ENCODE results near the gene DGCR6L.
A peak's percentile ranks its signal among the peaks of the same experiment; 100 is the strongest.
"Not testable (repeated sequence)": the region's sequence is repeated elsewhere in the genome, so short reads cannot be mapped to it uniquely, and the experiment has no call there.

DGCR6L gene

DNA sequence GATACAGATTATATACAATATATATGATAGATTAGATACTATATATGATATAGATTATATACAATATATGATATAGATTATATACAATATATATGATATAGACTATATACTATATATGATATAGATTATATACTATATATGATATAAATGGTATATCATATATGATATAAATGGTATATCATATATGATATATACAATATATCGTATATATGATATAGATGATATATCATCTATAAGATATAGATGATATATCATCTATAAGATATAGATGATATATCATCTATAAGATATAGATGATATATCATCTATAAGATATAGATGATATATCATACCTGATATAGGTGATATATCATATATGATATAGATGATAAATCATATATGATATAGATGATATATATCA lies 16.7 kb upstream of the DGCR6L start:
- DNase-seq = not testable (repeated sequence)

DNA sequence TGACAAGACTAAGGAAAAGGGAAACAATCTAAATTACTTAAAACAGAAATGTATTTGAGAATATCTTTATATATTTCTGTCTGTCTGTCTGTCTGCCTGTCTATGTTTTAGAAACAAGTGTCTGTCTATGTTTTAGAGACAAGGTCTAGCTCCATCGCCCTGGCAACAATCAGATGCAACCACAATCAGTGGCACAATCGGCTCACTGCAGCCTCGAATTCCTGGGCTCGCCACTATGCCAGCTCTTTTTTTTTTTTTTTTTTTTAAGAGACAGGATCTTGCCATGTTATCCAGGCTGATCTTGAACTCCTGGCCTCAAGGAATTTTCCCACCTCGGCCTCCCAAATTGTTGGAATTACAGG lies 8.7 kb upstream of the DGCR6L start:
- not testable (repeated sequence) for DNase-seq

GRCh38 chr22:20325996-20326395 lies 6.1 kb upstream of the DGCR6L start:
- DNase-seq = not testable (repeated sequence)

- no peak for DNase-seq
Observed at GRCh38 chr22:20324139-20324516, 4.3 kb upstream of the DGCR6L start.

- peak; percentile 1 for DNase-seq
Observed at GRCh38 chr22:20321552-20322211, 1.8 kb upstream of the DGCR6L start.

GRCh38 chr22:20320659-20321551 lies 1.0 kb upstream of the DGCR6L start:
- peak; percentile 0 for DNase-seq

GRCh38 chr22:20319041-20319744 lies 667 bp downstream of the DGCR6L start:
- DNase-seq = no peak

DNA sequence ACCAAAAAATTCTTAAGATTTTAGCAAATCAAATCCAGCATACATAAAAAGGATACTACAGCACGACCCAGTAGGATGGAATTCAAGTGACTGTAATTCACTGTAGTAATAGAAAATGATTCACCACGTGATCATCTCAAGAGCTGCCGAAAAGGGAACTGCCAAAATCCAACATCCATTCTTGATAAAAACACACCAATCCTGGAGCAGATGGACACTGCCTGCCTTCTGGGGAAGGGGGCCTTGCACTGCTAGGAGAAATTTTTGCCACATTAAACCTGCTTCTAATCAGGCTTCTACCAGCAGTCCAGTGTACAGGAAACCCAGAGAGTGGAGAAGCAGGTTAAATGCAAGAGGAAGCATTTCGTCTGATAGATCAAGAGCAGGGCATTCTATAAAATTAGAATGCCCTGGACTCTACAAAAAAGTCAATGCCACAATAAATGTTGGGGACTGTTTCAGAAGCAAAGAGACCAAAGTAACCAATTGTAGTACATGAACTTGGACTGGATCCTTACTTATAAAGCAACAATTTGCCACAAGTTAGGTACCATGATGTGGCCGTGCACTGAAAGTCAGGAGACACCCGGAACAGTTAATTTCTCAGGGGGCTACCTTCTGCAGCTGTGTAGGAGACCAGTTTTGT lies 1.7 kb downstream of the DGCR6L start:
- not testable (repeated sequence) for DNase-seq

DNA sequence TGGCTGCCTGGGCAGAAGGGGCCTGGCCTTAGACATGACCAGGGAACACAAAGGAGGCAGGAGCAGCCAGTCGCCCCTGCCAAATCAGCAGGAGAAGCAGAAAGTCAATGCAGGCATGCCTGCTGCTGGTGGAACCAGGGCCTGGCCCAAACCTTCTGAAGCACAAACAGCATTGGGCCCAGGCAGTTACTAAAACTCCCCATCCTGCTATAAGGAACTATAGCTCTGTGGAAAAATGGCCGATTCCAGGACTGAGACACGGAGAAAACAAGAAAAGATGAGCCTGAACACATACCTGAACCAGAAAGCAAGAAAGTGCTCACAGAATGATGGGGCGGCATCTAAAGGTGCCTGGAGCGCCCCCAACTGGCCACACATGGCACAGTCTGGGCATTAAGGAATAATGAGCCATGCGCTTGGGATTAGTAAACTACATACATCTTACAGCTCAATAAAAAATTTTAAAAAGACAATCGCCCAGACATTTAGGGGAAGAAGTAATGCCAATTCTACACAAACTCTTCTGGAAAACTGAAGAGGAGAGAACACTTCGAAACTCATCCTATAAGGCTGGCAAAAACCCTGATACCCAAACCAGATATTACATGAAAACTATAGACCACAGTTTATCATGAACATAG lies 2.3 kb downstream of the DGCR6L start:
- DNase-seq = peak; percentile 0

DNA sequence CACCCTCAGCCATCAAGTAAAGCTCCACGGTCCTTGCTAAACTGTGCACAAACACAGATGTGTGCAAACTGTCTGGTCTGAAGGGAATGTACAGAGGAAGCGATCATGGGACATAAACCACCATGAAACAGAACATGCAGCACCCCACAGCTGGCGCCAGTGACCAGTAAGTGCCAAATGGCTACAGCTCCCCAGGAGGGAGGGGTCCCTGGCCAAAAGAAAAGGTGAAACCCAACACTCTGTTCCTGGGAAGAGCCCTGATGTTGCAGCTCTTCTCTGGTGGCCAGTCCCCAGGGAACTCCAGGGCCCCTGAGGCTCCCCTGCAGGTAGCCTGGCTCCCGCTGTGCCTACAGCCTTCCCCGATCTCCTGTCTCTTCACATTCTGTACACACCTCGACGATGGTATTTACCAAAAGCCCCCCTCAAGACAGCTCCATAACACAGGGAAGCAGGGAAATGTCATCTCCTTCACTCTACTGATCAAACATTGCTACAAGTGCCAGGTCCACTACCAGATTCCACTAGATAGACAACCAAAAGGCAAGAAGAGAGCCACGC lies 2.9 kb downstream of the DGCR6L start:
- DNase-seq = peak; percentile 1

DNA sequence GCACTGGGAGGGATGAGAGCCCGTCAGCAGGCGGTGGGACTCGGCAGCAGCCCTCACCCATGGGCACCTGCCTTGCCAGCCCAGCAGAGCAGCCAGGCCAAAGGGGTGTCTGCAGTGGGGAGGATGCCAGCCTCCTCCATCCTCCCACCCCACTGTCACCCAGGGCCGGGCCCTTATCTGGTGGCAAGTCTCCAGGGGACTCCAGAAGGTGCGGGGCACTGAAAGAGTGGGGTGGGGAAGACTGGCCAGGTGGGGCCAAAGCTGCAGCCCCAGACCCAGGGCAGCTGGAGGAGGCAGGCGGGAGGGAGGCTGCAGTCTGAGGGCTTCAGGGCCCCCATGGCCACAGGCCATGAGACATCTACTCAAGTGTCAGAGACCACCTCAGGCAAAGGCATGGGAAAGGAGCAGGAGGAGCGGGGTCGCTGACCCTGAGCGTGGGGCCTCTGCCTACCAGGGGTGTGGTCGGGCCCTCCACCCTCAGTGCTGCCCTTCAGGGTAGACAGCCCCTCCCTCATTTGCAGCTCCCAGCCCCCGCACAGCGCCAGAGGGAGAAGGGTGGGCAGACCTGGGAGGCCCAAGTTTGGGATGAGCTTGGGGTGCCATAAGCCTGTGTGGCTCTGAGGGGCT lies 3.5 kb downstream of the DGCR6L start:
- DNase-seq = peak; percentile 0

- DNase-seq = no peak
Observed at GRCh38 chr22:20315337-20316216, 4.3 kb downstream of the DGCR6L start.

DNA sequence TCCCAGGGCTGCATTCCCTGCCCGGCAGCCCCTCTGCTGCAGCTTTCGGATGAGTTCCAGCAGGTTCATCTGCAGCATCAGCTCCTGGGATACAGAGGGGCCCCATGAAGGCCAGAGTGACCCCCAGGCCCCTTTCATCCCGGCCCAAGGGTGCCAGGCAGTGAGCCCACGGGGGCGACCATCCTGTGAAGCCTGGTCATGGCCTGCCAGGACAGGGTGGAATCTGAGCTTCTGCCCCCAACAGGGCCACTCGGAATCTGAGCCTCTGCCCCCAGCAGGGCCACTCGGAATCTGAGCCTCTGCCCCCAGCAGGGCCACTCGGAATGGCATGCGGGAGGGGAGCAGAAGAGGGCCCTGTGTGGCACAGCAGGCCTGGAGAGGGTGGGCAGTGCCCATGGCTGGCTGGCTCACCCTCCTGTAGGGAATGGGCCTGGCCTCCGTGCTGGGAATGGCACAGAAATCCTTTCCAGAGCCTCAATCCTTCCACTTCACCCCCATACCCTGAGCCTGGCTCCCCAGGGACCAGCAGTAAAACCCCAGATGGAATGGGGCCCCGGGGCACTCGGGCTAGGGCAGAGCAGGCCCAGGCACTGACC lies 5.0 kb downstream of the DGCR6L start:
- DNase-seq = peak; percentile 0

- not testable (repeated sequence) for DNase-seq
Observed at GRCh38 chr22:20314206-20314605, 5.7 kb downstream of the DGCR6L start.

- not testable (repeated sequence) for DNase-seq
Observed at GRCh38 chr22:20313306-20314077, 6.4 kb downstream of the DGCR6L start.

DNA sequence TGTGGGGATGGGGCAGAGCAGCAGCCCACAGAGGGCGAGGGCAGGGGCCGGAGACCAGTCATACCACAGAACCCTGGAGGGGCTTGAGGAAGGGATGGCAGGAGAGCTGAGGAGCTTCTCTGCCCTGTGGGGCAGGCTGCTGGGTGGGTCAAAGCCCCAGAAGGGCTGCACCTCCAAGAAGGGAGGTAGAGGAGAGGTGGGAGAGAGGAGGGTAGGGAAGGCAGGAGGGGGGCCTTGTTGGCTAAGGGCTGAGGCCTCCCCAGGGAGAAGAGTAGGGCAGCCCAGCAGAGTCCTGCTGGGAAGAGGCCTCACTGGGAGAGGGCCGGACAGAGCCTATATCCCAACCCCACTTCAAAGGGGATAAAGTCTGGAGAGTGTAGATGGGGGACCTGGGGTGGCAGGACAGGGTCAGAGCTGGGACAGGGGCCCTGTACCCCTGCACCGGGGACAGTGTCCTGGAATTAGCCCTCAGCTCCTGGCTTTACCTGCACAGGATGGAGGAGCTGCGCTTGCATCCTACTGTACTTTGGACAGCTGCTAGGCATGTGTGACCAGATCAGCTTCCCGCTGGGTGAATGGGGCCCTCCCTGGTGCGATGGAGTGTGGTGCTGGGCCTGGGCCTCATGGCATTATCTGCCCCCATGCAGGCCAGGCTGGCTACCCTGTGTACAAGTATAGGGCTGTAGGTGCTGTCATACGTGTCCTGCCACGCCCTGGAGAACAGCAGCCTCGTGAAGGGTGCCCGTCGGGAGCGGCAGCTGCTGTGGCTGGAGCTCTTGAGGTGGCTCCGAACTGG lies 7.3 kb downstream of the DGCR6L start:
- DNase-seq = peak; percentile 0

- DNase-seq = not testable (repeated sequence)
Observed at GRCh38 chr22:20311249-20312062, 8.4 kb downstream of the DGCR6L start.
